ENCODE results near the gene BCL11A. TPM values are rescaled to one million over a fixed set of nuclear protein-coding genes. Genes with fewer than 3 reads are reported as not detected.

BCL11A gene
- polyA plus RNA-seq, 1 donor from 2014 or later: 44.0 TPM

- no peaks in the 10 kb centered on the region for H4K20me1 ChIP-seq (ENCODE audit: insufficient read depth)
- H3K9me2 ChIP-seq (ENCODE audit: insufficient read depth, low read length): no peaks in the 10 kb centered on the region
- H3F3A ChIP-seq (ENCODE audit: insufficient read depth, low read length, poor library complexity, severe bottlenecking): no peaks in the 10 kb centered on the region
- H3K4me2 ChIP-seq (ENCODE audit: low read length): no peak overlapping the region
- no peak overlapping the region for H3K27ac ChIP-seq (ENCODE audit: low read length)
- TF ChIP-seq RAD21 (conservative IDR thresholded peaks at IDR 0.05) (no peak), SMC3 (conservative IDR thresholded peaks at IDR 0.05; ENCODE audit: poor library complexity) (no peak), TAF1 (IDR thresholded peaks at IDR 0.05; ENCODE audit: low read depth) (no peak), MXI1 (conservative IDR thresholded peaks at IDR 0.05; ENCODE audit: poor library complexity, severe bottlenecking) (no peak), POLR2AphosphoS5 (IDR thresholded peaks at IDR 0.05) (no peak), EP300 (conservative IDR thresholded peaks at IDR 0.05; ENCODE audit: poor library complexity, severe bottlenecking) (no peak), REST (IDR thresholded peaks at IDR 0.05; ENCODE audit: borderline replicate concordance) (no peak), CTCF (IDR thresholded peaks at IDR 0.05; ENCODE audit: poor library complexity, severe bottlenecking) (no peak), EZH2 (IDR thresholded peaks at IDR 0.05; ENCODE audit: borderline replicate concordance, insufficient read depth, low read length, poor library complexity, severe bottlenecking) (no peak)
- no peaks in the 10 kb centered on the region for H3K79me2 ChIP-seq (replicated peaks; ENCODE audit: insufficient read depth, low read length)
- H3K36me3 ChIP-seq (ENCODE audit: insufficient read depth, low read length): no peaks in the 10 kb centered on the region
- H3K9ac ChIP-seq (ENCODE audit: low read length): no peak overlapping the region
- no peak overlapping the region for H2AFZ ChIP-seq (ENCODE audit: low read depth, low read length)
- H3K9me3 ChIP-seq (ENCODE audit: low read length): peaks cover 4% of the 10 kb centered on the region
- no peaks in the 10 kb centered on the region for H3K27me3 ChIP-seq (ENCODE audit: insufficient read depth, low read depth, low read length)
- H3K4me3 ChIP-seq (ENCODE audit: low read length): no peak overlapping the region
Measured at GRCh38 chr2:60597346-60597745, 43.9 kb upstream of the BCL11A start.

- Histone ChIP-seq H2AFZ (ENCODE audit: low read depth, low read length) (no peak overlapping the region), H3K4me3 (ENCODE audit: low read length) (no peak overlapping the region), H3K36me3 (ENCODE audit: insufficient read depth, low read length) (no peaks in the 10 kb centered on the region), H3K79me2 (replicated peaks; ENCODE audit: insufficient read depth, low read length) (no peaks in the 10 kb centered on the region), H3K9me2 (ENCODE audit: insufficient read depth, low read length) (no peaks in the 10 kb centered on the region), H3K9me3 (ENCODE audit: low read length) (peaks cover 4% of the 10 kb centered on the region), H3K27ac (ENCODE audit: low read length) (no peak overlapping the region), H3K27me3 (ENCODE audit: insufficient read depth, low read depth, low read length) (no peaks in the 10 kb centered on the region), H3K4me2 (ENCODE audit: low read length) (no peak overlapping the region), H4K20me1 (ENCODE audit: insufficient read depth) (no peaks in the 10 kb centered on the region), H3F3A (ENCODE audit: insufficient read depth, low read length, poor library complexity, severe bottlenecking) (no peaks in the 10 kb centered on the region), H3K9ac (ENCODE audit: low read length) (no peak overlapping the region)
- TF ChIP-seq CTCF (IDR thresholded peaks at IDR 0.05; ENCODE audit: poor library complexity, severe bottlenecking) (no peak), TAF1 (IDR thresholded peaks at IDR 0.05; ENCODE audit: low read depth) (no peak), POLR2AphosphoS5 (IDR thresholded peaks at IDR 0.05) (no peak), EP300 (conservative IDR thresholded peaks at IDR 0.05; ENCODE audit: poor library complexity, severe bottlenecking) (no peak), MXI1 (conservative IDR thresholded peaks at IDR 0.05; ENCODE audit: poor library complexity, severe bottlenecking) (no peak), REST (IDR thresholded peaks at IDR 0.05; ENCODE audit: borderline replicate concordance) (no peak), SMC3 (conservative IDR thresholded peaks at IDR 0.05; ENCODE audit: poor library complexity) (no peak), EZH2 (IDR thresholded peaks at IDR 0.05; ENCODE audit: borderline replicate concordance, insufficient read depth, low read length, poor library complexity, severe bottlenecking) (no peak)
Measured at GRCh38 chr2:60596411-60596810, 43.0 kb upstream of the BCL11A start.
